ENCODE results near the gene MAN2A2.

The MAN2A2 gene

DNA sequence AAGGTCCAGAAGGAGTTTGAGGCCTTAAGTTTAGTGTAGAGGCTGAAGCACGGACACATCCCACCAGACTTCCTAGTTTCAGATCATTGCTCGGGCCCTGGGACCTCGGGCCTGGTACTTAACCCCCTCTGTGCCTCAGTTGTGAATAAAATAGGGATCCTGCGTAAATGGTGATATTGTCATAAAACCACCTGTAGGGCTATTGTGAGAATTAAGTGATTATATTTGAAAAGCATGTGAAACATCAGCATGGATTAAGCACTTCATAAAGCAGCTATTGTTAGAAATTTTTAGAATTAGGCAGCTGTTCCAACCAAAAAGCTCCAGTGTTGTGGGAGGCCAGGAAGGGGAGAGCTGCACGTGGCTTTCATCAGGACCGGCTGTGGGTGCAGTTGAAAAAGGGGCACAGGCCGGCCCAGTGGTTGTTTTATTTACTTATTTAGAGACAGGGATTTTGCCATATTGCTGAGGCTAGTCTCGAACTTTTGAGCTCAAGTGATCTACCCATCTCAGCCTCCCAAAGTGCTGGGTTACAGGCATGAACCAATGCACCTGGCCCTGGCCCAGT, 56.0 kb downstream of the MAN2A2 start:
- no peak for DNase-seq (ENCODE audit: low read depth in 1 of 2, low spot score in 1 of 2)

DNA sequence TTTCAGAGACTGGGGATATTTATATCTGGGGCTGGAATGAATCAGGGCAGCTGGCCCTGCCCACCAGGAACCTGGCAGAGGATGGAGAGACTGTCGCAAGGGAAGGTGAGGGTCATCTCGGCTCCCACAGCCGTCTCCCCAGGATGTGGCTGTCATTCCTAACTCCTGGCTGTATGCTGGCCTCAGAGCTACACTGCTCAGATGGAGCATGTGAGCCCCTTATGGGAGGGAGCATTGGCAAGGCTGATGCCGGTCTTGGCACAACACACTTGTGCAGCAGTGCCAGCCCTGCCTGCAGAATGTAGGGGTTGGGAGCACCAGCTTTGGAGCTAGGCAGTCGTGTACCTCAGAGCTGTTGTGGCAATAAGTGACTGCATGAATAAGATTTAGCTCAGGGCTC, 56.8 kb downstream of the MAN2A2 start:
- DNase-seq (ENCODE audit: low read depth in 1 of 2, low spot score in 1 of 2), result no peak

DNA sequence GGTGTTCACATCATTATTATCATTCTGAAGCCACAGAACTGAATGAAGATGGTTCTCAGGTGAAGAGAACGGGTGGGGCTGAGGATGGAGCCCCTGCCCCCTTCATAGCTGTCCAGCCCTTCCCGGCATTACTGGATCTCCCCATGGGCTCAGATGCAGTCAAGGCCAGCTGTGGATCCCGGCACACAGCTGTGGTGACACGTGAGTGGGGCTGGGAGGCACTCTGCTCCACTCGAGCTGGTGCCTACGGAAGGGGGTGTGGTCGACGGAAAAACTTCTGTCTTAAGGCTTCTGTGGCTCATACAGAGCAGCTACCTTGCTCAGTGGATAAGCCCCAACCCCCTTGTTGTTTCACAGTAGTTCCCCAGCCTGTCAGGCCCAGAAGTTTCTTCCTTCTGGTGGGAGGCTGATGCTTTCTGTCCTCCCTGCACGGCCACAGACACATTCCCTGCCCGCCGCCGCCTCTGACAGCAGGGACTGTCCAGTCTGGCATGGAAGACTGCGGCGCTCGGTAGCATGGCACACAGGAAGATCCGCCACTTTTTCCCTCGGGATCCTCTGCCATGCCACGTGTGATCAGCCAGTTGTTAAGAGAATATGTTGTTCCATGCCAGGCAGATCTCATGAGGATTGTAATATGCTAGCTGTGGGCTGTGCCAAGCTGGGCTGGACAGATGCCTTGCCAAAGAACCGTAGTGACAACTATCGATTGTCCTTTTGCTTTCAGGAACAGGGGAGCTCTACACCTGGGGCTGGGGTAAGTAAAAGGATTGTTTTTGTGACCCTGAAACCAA, 57.4 kb downstream of the MAN2A2 start:
- DNase-seq (ENCODE audit: low read depth in 1 of 2, low spot score in 1 of 2), result no peak

DNA sequence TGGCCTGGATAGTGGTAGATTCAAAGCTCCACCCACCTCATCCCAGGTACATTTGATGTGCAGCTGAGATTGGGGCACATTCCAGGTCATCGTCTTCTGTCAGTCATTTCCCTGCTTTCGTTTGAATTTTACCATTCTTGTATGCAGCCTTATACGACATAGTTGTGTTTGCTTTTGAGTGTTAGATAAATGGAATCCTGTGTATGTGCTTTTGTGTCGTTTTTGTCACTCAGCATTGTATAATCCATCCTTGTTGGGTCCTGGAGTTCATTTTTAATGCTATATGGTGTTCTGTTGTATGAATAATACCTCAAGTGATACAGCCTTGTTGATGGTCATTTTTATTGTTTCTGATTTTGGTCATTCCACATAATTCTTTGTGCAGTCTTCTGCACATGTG, 58.9 kb downstream of the MAN2A2 start:
- no peak for DNase-seq (ENCODE audit: low read depth in 1 of 2, low spot score in 1 of 2)

DNA sequence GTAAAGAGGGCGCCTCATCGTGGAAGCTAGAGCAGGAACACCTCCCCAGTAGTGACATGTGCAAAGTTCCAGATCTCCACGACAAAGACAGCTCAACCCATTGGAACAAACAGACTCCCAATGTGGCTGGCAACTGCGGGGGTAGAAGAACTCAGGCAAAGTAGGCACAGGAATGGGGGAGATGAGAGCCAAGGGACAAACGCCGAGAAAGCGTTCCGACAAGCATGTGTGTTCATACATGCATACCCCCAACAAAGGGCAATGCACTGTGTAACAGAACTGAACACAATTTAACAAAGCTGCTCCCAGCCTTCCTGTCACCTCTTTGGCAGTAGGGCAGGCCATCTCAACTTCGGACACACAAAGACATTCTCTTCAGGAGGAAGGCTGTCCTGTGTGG, 63.2 kb downstream of the MAN2A2 start:
- no peak for DNase-seq (ENCODE audit: low read depth in 1 of 2, low spot score in 1 of 2)

DNA sequence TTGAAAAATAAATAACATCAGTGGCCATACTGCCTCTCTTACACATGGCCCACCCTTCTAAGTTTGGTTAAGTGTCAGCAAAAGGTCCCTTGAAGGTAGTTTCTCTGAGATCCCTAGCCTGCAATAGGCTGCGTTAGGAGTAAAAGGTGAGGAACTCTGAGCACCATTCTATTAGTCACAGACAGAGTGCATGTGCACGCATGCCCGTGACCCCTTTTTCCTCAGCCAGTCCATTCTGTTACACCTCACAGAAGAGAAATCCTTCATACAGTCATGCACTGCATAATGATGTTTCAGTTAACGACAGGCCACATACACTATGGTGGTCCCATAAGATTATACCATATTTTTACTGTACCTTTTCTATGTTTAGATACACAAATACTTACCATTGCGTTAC, 64.1 kb downstream of the MAN2A2 start:
- no peak for DNase-seq (ENCODE audit: low read depth in 1 of 2, low spot score in 1 of 2)

DNA sequence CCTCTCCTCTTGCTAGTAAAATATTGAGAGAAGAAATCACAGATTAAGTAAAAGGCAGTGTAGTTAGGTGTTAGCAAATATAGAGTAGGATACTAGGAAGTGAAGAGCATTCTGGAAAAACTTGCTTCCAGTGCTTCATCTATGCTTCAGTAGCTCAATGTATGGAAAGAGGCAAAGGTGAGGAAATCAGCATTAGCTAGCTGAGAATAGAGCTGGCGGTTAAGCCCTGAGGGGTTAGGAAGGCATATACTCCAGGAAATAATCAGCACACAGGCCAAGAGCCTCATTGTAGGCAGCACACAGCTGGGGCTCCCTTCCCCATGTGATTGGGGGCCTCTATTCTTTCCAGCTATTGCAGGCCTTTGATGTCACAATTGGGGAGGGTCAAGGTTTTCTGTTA, 65.3 kb downstream of the MAN2A2 start:
- no peak for DNase-seq (ENCODE audit: low read depth in 1 of 2, low spot score in 1 of 2)

DNA sequence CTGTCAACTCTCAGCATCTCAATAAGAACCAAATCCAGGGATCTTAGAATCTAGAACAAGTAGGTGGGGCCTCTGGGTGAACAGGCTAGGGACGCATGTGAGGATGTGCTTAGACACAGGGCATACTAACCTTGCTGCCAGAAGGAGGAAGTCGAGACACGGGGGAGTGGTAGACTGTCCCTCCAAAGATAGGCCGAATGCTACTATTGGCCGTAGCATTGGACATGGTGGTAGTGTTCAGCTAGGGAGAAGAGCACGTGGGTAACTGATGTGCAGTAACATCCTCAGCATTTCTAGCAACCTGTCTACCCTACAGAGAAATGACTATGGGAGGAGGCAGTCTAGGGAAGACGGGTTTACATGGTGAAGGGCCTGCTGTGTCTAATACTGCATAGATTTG, 67.2 kb downstream of the MAN2A2 start:
- DNase-seq (ENCODE audit: low read depth in 1 of 2, low spot score in 1 of 2), result no peak

DNA sequence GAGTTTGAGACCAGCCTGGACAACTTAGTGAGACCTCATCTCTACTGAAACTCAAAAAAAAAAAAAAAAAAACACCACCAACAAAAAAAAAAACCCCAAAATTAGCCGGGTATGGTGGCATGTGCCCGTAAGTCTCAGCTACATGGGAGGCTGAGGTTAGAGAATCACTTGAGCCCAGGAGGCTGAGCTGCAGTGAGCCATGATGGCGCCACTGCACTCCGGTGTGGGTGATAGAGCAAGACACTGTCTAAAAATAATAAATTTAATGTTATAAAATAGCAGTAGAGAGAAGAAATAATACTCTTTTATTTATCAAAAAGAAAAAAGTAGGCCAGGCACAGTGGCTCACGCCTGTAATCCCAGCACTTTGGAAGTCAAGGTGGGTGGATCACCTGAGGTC, 69.0 kb downstream of the MAN2A2 start:
- DNase-seq (ENCODE audit: low read depth in 1 of 2, low spot score in 1 of 2), result no peak
